GM23248 (cell line): ENCODE results near the gene OXGR1.

Source experiments
- EZH2 ChIP-seq: fragments of 200-600 bp; sonication (generic); IDR thresholded peaks from 2 replicates; pipeline ENCODE4 v1.6.1; 2018; ENCODE audit warnings: antibody characterized with exemption, mild to moderate bottlenecking; ENCODE audit not compliant: insufficient read depth, poor library complexity, severe bottlenecking
- EZH2phosphoT487 ChIP-seq: fragments of 200-600 bp; sonication (generic); IDR thresholded peaks from 2 replicates; pipeline ENCODE4 v1.6.1; 2018; ENCODE audit warnings: antibody characterized with exemption, moderate library complexity, mild to moderate bottlenecking, low read depth; ENCODE audit not compliant: insufficient read depth

- TF ChIP-seq EZH2 (no peak), EZH2phosphoT487 (no peak)
These were observed 27.0 kb upstream of the OXGR1 start for GRCh38 chr13:97021241-97021640.
